GM12891 (cell line): Measurements from ENCODE around the gene CKS1B.
A peak's percentile ranks its signal among the peaks of the same experiment; 100 is the strongest.
"Not testable (repeated sequence)": the region's sequence is repeated elsewhere in the genome, so short reads cannot be mapped to it uniquely, and the experiment has no call there.

Source experiments
- DNase-seq: peaks from one replicate; pipeline ENCODE4 v3.0.0; 2011; ENCODE audit warnings: low spot score; ENCODE audit not compliant: insufficient read length
- FAIRE-seq: peaks from 2 replicates; lab custom pipeline; 2011; peaks lifted over from hg19 to GRCh38; lab: Jason Lieb, UNC
- PAX5 ChIP-seq: IDR thresholded peaks from 2 replicates; pipeline ENCODE4 v1.6.1; 2011; ENCODE audit warnings: low read length, moderate library complexity, mild to moderate bottlenecking; ENCODE audit not compliant: insufficient read depth, severe bottlenecking
- POLR2A ChIP-seq: IDR thresholded peaks from 2 replicates; pipeline ENCODE4 v1.6.1; 2011; ENCODE audit warnings: low read depth, low read length, control low read depth
- POLR2AphosphoS5 ChIP-seq: IDR thresholded peaks from 2 replicates; pipeline ENCODE4 v1.6.1; 2011; ENCODE audit warnings: low read depth, low read length, control low read depth
- POU2F2 ChIP-seq: IDR thresholded peaks from 2 replicates; pipeline ENCODE4 v1.6.1; 2011; ENCODE audit warnings: low read depth, mild to moderate bottlenecking, control low read depth, low read length, moderate library complexity
- SPI1 ChIP-seq: IDR thresholded peaks from 2 replicates; pipeline ENCODE4 v1.6.1; 2011; ENCODE audit warnings: low read depth, low read length, control low read depth
- TAF1 ChIP-seq: IDR thresholded peaks from 2 replicates; pipeline ENCODE4 v1.6.1; 2011; ENCODE audit warnings: low read depth, low read length, control low read depth

The CKS1B gene

DNA sequence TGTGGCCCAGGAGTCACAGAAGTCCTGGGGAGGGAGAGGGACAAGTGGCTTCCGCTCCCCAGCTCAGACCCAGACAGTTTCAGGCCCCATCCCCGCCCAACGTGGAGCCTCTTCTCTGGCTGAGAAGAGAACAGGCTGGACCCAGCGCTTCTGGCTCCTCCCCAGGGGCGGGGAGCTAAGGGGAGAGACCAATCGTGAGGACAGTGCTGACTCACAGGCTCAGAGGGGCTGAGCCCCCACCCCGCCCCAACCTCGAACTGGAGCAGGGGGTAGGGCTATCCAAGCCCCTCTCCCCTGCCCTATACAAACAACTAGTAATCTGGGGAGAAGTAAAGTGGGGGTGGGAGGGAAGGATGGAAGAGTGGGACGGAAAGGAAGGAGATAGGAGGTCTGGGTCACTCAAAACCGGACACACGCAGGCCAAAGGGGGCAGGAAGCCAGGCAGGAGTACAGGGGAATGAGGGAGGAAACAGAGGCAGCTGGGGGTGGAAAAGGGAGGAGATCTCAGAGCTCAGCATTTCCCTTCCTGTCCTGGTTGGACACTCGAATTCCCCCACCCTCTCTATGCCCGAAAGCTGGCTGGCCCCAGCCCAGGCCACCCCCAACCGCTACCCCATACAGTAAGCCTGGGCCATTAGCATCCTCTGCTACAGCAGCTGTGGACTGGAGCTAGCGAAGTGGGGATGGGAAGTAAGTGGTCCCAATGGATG, 3.7 kb upstream of the CKS1B start, which contains the start of gene SHC1:
TSS of gene SHC1 (minus strand) at position 117 of the 710 bp plus-strand sequence. CDS start 221 bp downstream, outside the sequence.
- no peak for FAIRE-seq
- DNase-seq, result peak; percentile 75
- TF ChIP-seq POLR2AphosphoS5, result no peak
- no peak for TF ChIP-seq PAX5
- TF ChIP-seq POU2F2, result no peak
- no peak for TF ChIP-seq TAF1
- TF ChIP-seq POLR2A, result no peak
- no peak for TF ChIP-seq SPI1

GRCh38 chr1:154971341-154971998, 3.0 kb upstream of the CKS1B start:
- no peak for FAIRE-seq
- no peak for TF ChIP-seq POLR2AphosphoS5
- DNase-seq, result no peak

GRCh38 chr1:154972213-154972516, 2.3 kb upstream of the CKS1B start:
- DNase-seq (no peak), FAIRE-seq (no peak)

GRCh38 chr1:154972517-154973343, 1.8 kb upstream of the CKS1B start:
- no peak for TF ChIP-seq POU2F2
- no peak for TF ChIP-seq SPI1
- no peak for TF ChIP-seq POLR2AphosphoS5
- no peak for TF ChIP-seq POLR2A
- no peak for TF ChIP-seq TAF1
- TF ChIP-seq PAX5, result no peak
- FAIRE-seq (no peak), DNase-seq (no peak)

More at GRCh38 chr1:154972213-154972516, 2.3 kb upstream of the CKS1B start:
- TF ChIP-seq SPI1 (no peak), POLR2AphosphoS5 (no peak), TAF1 (no peak), POLR2A (no peak), PAX5 (no peak), POU2F2 (no peak)

- FAIRE-seq (peak; percentile 66), DNase-seq (peak; percentile 79)
- TF ChIP-seq POLR2AphosphoS5 (no peak; the same call in 1 of the 2 replicates), POLR2A (peak; percentile 29; the same call in 1 of the 2 replicates), POU2F2 (0 out of 2 replicates have a peak, but pooled peaks have one; percentile 3)
Observed at GRCh38 chr1:154973344-154974101, 958 bp upstream of the CKS1B start.

DNA sequence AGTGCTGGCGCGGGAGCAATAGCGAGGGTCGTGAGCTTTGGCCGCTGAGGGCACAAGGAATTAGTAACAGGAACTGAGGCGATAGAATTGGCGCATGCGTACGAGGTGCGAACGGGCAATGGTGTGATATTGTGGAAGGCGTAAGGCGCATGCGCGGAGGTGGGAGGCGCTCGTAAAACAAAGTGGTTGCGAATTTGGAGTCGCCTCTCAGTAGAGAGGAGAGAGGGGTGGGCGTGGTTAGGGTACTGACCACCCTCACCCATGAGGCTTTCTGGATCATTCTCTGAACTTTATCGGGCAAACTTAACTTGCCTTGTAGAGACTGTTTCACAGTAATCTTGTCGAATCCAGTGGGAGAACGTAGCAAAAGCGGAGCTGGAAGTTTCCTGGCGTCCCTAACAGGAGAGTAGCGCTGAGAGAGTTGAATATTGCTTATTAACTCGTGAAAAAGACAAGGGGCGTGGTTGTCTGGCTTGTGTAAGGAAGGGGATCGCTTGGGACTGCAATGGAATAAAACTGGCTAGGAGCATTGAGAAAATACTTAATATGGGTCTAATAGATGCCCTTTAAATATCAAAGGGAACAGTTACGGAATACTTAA, 427 bp downstream of the CKS1B start:
- peak; percentile 62 for TF ChIP-seq POLR2AphosphoS5
- no peak for TF ChIP-seq PAX5
- TF ChIP-seq POLR2A, result peak; percentile 66
- TF ChIP-seq SPI1, result peak; percentile 64
- no peak for TF ChIP-seq POU2F2
- TF ChIP-seq TAF1, result peak; percentile 58; the same call in 1 of the 2 replicates
- FAIRE-seq (peak; percentile 97), DNase-seq (peak; percentile 68)

- FAIRE-seq, result peak; percentile 66
- DNase-seq, result no peak
Observed at GRCh38 chr1:154975409-154976059, 1.1 kb downstream of the CKS1B start.

GRCh38 chr1:154977762-154978161, 3.3 kb downstream of the CKS1B start:
- TF ChIP-seq SPI1, result peak; percentile 50
- not testable (repeated sequence) for DNase-seq, FAIRE-seq

More at GRCh38 chr1:154975409-154976059, 1.1 kb downstream of the CKS1B start:
- TF ChIP-seq POLR2AphosphoS5 (no peak), PAX5 (no peak), SPI1 (no peak), POU2F2 (peak; percentile 30; the same call in 1 of the 2 replicates), POLR2A (0 out of 2 replicates have a peak, but pooled peaks have one; percentile 31), TAF1 (no peak)

GRCh38 chr1:154978360-154978759, 3.9 kb downstream of the CKS1B start:
- TF ChIP-seq POLR2AphosphoS5 (no peak), PAX5 (no peak), SPI1 (no peak), POU2F2 (no peak), TAF1 (no peak), POLR2A (no peak)
- no peak for FAIRE-seq
- no peak for DNase-seq

GRCh38 chr1:154982341-154982740, 7.9 kb downstream of the CKS1B start:
- no peak for DNase-seq
- FAIRE-seq, result no peak

More at GRCh38 chr1:154982341-154982740, 7.9 kb downstream of the CKS1B start:
- no peak for TF ChIP-seq TAF1
- TF ChIP-seq POLR2A, result no peak
- TF ChIP-seq SPI1, result no peak
- no peak for TF ChIP-seq POU2F2
- TF ChIP-seq POLR2AphosphoS5, result no peak
- TF ChIP-seq PAX5, result no peak
